GM18907 (cell line): ENCODE measurements around the gene ARID3B.
"Not testable (repeated sequence)": the region's sequence is repeated elsewhere in the genome, so short reads cannot be mapped to it uniquely, and the experiment has no call there.

ENCODE experiments used
- ATAC-seq: cut with Tn5 transposase; IDR thresholded peaks from one replicate; pipeline ENCODE4 v1.9.1; 2021; ENCODE audit warnings: mild to moderate bottlenecking, moderate library complexity; ENCODE audit not compliant: unreplicated experiment

Gene ARID3B

DNA sequence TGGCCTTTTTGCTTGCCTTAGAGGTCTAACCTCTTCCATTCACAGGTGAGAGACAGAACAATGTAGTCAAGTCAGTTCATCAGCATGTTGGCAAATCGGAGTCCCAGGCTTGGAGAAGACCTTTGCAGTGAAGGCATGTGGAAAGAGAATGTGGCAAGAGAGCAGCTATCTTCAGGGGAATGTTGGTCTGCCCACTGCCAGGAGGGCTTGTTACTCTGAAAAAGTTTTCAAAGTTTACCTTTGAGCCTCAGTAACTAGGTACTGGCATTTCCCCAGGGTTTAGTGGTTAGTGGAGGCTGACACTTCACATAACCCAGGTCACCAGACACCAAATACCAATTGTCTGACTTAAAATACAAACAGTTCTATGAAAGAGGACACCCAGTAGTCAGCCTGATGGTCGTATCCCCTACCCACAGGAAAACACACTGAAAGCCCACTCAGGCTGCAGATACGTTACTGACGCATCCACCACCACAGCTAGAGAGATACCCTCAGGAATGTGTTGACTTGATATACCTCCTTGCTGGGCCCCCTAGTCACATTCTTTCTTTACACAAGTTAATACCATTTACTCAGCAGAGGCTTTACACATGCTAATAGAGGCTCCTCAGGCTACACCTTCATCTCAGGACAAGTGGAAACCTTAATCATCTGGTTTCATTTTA, 9.7 kb upstream of the ARID3B start:
- ATAC-seq = no peak

DNA sequence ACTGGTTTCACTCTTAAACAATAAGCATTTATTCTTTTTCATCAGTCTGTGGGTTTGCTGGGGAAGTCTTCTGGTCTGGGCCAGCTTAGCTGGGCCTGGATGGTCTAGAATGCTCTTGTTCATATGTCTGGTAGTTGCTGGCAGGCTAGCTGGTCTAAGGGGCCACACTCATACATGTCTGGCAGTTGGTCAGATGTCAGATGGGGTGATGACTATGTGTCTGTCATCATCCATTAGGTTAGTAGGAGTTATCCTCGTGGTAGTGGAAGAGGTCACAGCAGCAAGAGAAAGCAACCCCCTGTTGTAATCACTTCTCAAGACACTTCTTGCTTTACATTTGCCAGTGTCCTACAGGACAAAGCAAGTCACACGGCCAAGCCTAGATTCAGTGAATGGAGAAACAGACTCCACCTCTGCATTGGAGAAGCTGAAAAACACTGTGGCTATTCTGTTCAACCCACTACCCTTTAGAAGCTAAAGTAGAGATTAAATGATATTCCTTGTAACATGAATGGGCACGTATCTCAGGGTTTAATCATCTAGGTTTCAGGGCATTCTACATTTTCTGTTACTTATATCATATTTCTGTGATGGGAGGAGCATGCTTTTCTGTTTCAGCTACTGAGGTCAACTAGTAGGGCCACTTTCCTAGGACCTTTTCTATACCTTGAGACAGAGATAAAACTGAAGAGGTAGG, 5.5 kb upstream of the ARID3B start:
- ATAC-seq = no peak

DNA sequence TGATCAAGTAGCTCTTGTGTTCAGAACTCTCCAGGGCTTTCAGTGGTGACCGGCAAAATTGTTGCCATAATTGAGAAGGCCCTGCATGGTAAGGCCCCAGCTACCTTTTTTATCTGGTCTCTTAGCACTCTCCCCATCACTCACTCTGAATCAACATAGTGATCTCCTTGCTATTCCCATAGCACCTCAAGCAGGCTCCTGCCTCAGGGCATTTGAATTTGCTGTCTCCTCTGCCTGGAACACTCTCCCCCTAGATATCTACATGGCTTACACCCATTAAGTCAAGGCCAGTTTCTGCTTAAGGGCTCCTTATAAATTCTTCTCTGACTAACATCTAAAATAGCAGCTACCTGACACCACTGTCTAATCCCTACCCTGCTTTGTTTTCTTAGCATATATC, 3.3 kb upstream of the ARID3B start:
- ATAC-seq = no peak

GRCh38 chr15:74539521-74539920, 1.5 kb upstream of the ARID3B start:
- not testable (repeated sequence) for ATAC-seq

DNA sequence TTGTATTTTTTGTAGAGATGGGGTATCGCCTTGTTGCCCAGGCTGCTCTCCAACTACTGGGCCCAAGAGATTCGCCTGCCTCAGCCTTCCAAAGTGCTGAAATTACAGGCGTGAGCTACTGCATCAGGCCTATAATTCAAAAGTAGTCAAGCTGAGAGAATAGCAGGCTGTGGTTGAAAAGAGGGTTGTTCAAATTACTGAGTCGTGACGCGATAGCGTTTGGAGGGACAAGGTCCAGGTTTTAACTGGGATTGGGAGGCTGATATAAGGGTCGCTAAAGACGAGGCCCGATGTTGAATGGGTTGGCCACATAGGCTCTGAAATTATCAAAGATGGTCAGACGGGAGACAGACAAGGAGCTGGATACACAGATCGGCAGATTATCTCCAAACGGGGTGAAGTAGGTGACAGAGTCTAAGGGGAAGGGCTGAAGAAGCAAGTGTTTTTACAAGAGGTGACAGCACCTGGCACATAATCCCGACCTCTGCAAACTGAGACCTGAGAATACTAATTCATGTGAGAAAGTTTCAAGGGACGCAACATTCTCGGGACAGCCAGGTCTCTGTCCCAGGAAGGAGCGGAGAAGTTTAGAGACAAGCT, 759 bp upstream of the ARID3B start:
- no peak for ATAC-seq

- peak; percentile 33 for ATAC-seq
These were observed 610 bp downstream of the ARID3B start for GRCh38 chr15:74541494-74542165.

DNA sequence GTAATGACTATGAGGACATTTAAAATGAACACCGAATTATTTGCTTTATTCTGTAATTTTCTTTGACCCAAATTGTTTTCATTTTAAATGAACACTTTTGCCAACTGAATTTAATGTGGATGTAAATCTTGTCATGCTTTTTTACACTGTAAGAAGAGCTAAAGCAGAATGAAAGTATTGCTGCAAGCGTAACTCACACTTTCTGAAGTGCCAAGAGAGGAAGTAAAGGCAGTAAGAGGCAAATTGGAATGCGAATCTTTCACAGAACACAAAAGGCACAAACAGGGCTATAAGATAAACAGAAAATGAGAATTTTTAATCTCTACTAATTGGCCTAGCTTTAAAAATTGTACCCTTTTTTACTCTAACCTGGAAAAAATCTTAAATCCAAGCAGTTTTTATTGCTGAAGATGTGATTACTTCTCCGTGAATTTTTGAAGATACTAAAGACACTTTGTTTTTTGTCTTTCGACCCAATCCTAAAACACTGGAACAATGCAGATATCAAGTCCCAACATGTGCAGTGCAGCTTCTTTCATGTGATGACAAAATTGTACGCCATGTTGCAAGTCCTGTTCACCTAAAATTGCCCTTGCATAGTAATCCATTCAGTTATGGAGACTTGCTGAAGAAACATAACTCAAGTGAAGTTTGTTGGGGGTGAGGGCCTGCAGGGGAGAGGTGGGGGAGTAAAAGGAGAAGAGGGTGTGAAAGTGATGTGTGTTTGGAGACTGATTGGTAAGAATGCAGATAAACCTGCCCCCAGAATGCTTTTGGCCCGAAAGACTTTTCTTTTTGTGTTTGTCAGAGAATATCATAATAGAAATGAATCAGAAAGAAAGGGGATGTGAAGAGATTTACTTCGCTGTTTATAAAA, 1.4 kb downstream of the ARID3B start:
- ATAC-seq = no peak

DNA sequence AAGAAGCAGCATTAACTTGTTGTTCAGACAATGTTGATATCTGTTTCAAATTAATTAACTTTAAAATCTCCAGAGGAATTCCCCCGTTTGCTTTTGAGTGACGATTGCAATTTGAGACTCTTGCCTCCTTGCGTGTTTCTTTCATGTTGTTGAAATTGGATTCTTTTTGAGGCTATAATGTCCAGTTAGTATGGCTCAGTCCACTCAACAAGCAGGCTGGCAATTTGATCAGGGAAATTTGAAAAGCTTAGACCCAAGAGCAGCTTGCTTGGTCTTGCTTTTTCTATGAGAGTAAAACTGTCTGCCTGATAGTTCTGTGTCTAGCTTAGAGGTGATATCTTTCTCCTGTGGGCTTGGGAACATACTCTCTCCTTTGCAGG, 2.0 kb downstream of the ARID3B start:
- ATAC-seq = no peak

DNA sequence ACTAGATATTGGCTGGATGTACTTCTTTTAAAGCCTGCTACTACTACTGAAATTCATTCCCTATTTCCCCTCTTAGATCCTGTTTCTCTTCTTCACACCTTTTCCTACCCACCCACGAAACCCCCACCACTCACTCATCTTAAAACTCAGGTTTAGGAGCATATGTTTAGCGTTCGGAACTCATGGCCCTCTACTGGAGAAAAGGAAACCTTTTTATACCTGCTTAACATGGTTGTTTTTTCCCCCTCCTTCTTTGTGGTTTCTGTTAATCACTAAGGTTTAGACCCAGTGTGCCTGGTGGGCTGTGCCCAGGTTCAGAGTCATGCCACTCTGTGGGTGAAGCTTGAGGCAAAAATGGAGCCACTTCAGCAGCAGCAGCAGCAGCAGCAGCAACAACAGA, 2.6 kb downstream of the ARID3B start:
- no peak for ATAC-seq

GRCh38 chr15:74545086-74545485, 4.1 kb downstream of the ARID3B start:
- no peak for ATAC-seq

DNA sequence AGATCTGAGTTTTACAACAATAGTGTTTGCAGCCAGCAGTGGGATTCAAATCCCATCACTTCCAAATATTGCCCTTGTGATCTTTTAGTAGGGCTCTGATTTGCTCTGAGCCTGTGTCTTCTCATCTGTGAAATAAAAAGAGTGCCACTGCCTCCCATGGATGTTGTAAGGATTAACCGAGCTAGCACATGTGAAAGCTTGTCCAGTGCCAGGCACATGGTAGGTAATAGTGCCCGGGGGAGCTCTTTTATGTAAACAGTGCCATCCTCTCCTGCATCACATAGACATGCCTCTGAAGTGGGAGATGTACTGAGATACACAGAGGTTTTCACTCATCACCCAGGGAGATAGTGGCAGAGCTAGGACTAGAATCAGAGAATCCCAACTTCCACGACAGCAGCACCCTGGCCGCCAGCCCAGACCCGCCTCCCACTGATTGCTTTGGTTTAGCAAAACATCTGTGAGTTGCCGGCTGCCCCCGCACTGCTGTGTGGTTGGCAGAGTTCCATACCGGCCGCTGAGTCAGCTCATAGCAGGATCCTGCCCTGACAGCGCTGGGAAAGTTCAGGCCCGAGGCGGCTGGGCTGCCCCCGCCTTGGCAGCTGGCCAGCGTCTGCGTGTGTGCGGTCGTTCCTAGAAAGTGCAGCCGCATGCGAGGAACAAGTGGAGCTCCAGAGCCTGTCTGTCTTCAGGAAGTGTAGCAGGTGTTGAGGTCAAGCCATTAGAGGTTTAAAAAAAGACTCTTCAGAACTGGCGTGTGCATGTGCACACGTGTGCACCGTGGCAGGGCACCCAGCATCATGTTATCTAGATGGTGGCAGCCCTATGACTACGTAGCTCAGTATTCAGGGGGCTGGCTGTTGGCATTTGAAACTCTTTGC, 5.0 kb downstream of the ARID3B start:
- ATAC-seq = peak; percentile 52

- ATAC-seq = no peak
These were observed 6.6 kb downstream of the ARID3B start for GRCh38 chr15:74547616-74548015.

- ATAC-seq = no peak
These were observed 7.2 kb downstream of the ARID3B start for GRCh38 chr15:74548241-74548640.

GRCh38 chr15:74549816-74550215, 8.8 kb downstream of the ARID3B start:
- ATAC-seq = no peak

GRCh38 chr15:74551714-74552113, 10.7 kb downstream of the ARID3B start:
- ATAC-seq = no peak

DNA sequence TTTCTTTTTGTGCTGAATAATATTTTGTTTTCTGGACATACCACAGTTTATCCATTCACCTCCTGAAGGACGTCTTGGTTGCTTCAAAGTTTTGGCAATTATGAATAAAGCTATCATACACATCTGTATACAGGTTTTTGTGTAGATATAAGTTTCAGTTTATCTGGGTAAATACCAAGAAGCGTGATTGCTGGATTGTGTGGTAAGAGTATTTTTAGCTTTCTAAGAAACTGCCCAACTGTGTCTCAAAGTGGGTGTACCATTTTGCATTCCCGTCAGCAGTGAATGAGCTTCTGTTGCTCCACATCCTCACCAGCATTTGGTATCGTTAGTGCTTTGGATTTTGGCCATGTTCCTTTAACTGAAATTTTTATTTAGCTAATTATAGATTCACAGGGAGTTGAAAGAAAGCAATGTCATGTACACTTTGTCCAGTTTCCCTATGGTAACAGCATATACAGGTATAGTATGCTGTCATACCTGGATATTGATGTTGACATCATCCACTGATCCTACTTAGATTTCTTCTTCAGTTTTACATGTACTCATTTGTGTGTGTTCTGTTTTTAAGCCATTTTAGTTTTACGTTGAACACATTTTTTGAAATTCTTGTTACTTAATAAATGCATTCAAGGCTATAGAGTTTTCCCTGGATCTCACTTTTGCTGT, 11.9 kb downstream of the ARID3B start:
- no peak for ATAC-seq

DNA sequence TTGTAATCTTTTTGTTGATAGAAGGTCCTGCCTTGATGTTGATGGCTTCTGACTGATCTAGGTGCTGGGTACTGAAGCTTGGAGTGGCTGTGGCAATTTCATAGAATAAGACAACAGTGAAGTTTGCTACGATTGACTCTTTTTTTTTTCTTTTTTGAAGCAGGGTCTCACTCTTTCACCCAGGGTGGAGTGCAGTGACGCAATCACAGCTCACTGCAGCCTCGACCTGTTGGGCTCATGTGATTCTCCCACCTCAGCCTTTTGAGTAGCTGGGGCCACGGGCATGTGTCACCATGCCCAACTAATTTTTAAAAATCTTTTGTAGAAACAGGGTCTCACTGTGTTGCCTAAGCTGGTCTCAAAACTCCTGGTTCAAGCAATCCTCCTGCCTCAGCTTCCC, 14.2 kb downstream of the ARID3B start:
- no peak for ATAC-seq

DNA sequence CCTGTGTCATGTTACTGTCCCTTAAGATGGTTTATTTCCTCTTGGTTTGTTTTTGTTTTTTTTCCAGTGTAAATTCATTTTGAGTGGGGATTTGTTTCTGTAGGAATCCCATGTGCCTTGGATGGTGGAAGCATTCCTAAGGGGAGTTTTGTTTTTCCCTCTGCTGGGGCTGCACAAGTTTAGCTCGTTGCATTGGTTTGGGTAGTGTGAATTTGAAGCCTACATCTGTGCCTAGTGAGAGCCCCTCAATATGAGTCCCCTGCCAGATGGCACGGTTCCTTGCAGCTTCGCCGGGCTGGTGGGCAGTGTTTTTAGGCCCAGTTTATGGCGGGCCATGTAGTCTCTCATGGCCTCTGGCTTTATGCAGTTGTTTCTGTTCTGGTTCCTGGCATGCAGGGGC, 17.7 kb downstream of the ARID3B start:
- no peak for ATAC-seq

DNA sequence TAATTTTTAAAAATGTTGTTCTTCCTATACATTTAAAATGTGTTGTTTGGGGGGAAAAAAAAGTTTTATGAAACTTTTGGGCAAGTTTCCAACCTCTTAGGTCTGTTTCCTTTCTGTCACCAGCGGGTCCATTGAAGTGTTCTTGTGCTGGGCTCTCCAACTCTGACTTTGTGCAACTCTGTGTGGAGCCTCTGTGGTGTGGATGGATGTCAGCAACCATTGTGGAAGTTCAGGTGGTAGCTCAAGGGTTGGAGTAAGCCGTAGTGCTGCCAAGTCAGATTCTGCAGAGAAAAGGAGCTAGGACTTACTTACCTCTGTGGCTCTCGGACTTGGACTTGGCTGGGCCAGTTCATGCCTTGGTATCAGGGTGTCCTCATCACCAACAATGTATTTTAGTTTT, 22.4 kb downstream of the ARID3B start:
- no peak for ATAC-seq
